Activated CD8-positive, alpha-beta memory T cell treated with anti-CD3 and anti-CD28 coated beads for 48 hours (primary cell): ENCODE data around the gene SPEG.

Experiments
- DNase-seq, 3 experiments: peaks; one replicate each; pipeline ENCODE4 v3.0.0-alpha.2; 2020; ENCODE audit warnings: low read depth in 2 of 3, low spot score in 2 of 3

Gene SPEG

GRCh38 chr2:219494952-219495530 is 60.4 kb downstream of the SPEG start:
- DNase-seq: no peak

DNA sequence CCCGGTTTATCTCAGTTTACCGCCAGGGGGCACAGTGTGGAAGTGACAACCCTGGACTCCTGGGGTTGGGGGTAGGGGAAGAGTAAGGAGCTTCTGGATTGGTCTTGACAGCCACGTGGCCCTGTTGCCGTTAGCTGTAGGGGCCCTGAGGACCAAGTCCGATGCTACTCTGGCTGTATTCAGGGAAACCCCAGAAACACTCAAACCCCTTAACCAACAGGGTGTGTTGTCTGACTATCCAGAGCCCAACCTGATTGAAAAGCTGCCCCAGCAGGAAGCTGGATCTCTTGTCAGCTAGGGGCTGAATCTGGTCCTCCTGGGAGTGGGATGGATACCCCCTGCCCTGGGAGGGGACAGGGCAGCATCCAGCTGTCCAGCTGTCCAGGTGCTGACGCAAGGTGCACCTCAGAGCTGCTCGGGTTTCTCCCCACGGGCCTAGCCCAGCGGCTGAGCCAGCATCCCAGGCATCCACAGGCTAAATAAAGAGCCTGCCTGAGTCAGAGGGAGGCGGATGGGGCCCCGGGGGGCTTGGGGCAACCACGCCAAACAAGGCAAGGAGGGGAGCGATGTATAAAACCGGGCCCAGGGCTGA is 61.0 kb downstream of the SPEG start:
- DNase-seq: peak in 1 of 3 experiments; percentile 36

DNA sequence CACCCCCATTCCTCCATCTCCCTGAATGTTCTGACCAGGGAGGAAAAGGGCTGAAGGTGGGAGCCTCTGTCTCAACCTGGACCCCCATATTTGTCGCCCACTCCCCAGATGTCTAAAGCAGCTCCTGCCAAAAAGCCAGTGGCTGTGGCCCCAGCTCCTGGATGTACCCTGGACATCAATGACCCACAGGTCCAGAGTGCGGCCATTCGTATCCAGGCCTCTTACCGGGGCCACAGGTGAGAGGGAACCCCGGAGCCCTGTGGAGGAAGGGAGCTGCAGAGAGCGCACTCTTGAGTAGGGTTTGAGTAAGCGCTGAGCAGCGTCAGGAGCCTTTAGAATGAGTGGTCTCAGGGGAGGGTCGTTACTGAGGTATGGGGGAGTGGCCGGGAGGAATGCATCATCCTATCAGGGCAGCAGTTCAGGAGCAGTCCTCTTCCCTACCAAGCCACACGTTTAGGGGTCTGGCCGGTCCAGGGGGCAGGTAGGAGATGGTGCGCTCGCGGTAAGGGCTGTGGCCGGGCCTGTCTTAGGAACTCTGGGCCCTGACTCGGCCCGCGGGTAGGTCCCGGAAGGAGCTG is 61.7 kb downstream of the SPEG start:
- DNase-seq: no peak

- DNase-seq: no peak
These were observed 62.3 kb downstream of the SPEG start for GRCh38 chr2:219496825-219497494.

- DNase-seq: no peak
These were observed 63.0 kb downstream of the SPEG start for GRCh38 chr2:219497495-219498279.

DNA sequence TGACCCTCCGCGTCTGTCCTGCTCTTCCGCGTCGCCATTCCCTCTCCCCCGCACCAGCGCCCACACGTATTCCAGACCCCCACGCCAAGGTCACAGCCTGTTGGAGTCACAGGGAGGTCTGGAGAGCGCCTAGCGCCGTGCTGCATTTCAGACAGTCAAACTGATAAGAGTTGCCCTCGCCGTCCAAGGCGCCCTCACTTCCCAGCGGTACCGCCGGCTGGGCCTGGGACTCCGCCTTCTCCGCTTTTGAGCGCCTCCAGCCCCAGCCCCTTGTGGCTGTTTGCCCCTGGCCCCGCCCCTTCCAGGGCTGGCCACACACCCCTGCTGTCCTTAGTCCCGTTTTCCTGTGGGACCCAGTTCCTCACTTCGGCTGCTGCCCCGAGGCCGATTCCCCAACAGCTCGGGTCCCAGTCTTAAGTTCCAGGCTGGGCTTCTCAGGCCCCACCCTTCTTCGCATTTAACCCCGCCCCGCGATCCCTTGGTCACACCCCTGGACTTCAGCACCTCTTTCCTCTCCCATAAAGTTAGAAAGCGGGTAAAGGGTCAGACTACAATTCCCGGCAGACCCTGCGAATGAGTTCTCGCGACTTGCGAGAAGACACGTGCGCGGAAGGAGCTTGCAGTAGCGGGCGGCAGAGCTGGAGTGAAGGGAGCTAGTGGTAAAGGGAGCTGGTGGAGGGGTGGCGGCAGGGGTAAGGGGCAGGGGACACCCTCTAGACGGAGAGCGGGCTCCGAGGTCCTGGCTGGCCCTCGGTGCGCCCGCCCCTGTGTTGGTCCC is 63.8 kb downstream of the SPEG start, which contains the start of gene GMPPA:
TSS of gene GMPPA (plus strand) at position 612 of the 778 bp plus-strand sequence. CDS start 1,085 bp downstream, outside the sequence.
- DNase-seq: peak; percentile 73 to 77 (median 77)

- DNase-seq: no peak
These were observed 64.3 kb downstream of the SPEG start for GRCh38 chr2:219499058-219499307.

DNA sequence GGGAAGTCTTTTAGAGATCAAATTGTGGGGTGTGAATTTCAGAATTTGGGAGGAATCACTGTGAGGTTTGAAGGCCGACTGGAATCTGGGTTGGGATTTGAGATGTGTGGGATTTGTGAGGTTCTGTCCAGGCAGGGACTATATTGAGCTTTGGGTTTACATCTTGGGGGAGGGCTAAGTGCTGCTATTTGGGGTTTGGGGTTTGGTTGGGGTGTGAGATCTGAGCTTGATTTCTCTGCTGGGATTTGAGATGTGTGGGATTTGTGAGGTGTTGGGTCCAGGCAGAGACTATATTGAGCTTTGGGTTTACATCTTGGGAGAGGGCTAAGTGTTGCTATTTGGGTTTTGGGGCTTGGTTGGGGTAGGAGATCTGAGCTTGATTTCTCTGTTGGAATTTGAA is 64.9 kb downstream of the SPEG start:
- no peak for DNase-seq

- no peak for DNase-seq
These were observed 65.5 kb downstream of the SPEG start for GRCh38 chr2:219500135-219500534.

- DNase-seq: no peak
These were observed 67.2 kb downstream of the SPEG start for GRCh38 chr2:219501849-219502248.

- no peak for DNase-seq
These were observed 68.0 kb downstream of the SPEG start for GRCh38 chr2:219502618-219503017.

DNA sequence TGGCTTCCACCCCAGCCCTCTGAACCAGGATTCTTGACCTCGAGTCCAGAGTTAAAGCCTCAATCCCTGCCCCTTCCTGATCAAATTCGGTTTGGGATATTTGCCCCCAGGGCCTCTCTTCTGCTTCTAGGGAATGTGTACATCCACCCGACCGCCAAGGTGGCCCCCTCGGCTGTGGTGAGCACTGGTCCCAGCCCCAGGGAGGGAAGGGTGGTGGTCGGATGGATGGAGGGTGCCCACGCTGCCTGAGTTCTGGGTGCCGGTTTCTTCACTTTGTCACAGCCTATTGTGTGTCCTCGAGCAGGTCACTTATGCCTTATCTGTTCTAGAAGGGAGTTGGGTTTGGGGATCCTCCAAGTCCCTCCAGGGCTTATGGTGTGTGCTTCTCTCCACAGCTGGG is 70.9 kb downstream of the SPEG start:
- DNase-seq: no peak

GRCh38 chr2:219506153-219506801 is 71.6 kb downstream of the SPEG start:
- DNase-seq: no peak

GRCh38 chr2:219506802-219507526 is 72.3 kb downstream of the SPEG start:
- no peak for DNase-seq

- DNase-seq: no peak
These were observed 73.2 kb downstream of the SPEG start for GRCh38 chr2:219507581-219508443.

DNA sequence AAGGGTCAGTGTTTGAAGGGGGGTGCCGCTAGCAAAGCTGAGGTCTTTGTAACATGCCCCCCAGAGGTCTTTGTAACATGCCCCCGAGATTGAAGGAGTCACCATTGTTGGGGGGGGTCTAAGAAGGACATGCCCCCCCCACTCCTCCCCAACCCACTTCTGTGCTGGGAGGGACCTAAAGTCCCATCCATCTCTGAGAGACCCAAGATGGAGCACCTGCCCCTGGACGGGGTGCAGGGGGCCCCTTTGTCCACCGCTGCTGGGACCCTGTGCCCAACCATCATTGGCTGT is 73.7 kb downstream of the SPEG start:
- DNase-seq: no peak

DNA sequence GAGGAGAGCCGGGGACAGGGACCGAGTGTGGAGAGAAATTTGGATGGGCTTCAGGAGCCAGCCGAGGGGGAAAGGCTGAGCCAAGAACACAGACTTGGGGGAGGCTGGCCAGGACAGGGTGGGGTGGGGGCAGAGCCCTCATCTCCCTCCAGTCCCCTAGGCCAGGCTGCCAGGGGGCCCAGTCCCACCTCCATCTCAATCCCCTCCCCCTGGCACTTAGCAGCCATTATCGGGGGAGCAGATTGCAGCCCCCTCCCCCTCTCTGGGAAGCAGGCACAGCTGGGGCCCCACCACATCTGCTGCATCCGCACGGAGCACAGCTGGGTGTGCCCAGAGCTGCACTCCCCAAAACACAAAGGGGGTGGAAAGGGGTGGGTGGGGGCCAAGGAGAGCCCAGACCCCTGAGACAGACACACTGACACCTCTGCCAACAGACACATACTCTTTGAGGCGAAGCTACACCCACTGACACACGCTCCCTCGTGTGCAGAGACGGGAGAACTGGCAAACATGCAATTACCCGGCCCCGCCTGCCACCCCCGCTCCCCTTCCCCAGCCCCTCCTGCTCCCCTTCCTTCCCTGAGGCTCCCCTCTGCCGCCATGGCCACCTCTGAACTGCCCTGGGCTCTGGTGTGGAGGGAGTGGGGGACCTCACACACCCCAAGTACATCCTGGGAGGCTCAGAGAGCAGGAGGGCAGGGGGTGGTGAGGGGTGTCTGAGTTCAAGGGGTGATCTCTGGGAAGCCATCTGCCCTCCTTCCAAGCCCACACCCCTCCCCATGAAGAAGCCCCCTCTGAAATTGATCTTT is 74.5 kb downstream of the SPEG start:
- DNase-seq: no peak
